HL-60 (cell line): Measurements from ENCODE around the gene POLG2.

Source experiments
- CTCF ChIP-seq: IDR thresholded peaks from one replicate; pipeline ENCODE4 v1.5.1; 2011; ENCODE audit warnings: low read length, control low read depth, inconsistent platforms; ENCODE audit not compliant: insufficient read depth
- SPI1 ChIP-seq: IDR thresholded peaks from 2 replicates; pipeline ENCODE4 v1.6.1; 2012; ENCODE audit warnings: low read depth, mild to moderate bottlenecking, borderline replicate concordance
- TF ChIP-seq, protein P1 (sequence below): IDR thresholded peaks from 2 replicates; pipeline ENCODE4 v1.6.1; 2012; ENCODE audit warnings: low read depth; ENCODE audit not compliant: insufficient replicate concordance

DNA sequence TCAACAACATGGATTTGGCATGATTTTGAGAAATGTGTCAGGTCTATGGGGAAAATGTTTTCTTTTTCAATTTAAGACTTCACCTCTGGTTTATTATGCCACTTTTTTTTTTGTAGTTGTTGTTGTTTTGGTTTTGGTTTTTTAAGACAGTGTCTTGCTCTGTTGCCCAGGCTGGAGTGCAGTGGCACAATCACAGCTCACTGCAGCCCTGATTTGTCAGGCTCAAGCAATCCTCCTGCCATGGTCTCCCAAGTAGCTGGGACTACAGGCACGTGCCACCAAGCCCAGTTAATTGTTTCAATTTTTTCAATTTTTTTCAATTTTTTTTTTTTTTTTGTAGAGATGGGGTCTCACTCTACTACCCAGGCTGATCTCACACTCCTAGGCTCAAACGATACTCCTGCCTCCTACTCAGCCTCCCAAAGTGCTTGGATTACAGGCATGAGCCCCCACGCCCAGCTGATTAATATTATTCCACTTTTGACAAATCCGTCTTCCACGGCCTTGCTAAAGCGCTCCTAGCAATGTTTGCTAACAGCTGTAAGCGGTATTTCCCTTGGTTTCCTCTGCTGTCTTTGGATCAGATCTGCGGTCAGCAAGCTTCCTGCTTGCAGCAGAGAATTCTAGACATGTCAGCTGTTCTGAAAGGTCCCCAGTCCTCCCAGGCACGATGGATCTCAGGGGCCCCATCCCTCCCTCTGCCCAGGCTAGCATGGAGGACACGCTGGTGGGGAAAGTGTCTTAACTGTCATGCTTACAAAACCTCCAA, 54.9 kb downstream of the POLG2 start:
- no peak for TF ChIP-seq CTCF
- TF ChIP-seq, protein P1, sequence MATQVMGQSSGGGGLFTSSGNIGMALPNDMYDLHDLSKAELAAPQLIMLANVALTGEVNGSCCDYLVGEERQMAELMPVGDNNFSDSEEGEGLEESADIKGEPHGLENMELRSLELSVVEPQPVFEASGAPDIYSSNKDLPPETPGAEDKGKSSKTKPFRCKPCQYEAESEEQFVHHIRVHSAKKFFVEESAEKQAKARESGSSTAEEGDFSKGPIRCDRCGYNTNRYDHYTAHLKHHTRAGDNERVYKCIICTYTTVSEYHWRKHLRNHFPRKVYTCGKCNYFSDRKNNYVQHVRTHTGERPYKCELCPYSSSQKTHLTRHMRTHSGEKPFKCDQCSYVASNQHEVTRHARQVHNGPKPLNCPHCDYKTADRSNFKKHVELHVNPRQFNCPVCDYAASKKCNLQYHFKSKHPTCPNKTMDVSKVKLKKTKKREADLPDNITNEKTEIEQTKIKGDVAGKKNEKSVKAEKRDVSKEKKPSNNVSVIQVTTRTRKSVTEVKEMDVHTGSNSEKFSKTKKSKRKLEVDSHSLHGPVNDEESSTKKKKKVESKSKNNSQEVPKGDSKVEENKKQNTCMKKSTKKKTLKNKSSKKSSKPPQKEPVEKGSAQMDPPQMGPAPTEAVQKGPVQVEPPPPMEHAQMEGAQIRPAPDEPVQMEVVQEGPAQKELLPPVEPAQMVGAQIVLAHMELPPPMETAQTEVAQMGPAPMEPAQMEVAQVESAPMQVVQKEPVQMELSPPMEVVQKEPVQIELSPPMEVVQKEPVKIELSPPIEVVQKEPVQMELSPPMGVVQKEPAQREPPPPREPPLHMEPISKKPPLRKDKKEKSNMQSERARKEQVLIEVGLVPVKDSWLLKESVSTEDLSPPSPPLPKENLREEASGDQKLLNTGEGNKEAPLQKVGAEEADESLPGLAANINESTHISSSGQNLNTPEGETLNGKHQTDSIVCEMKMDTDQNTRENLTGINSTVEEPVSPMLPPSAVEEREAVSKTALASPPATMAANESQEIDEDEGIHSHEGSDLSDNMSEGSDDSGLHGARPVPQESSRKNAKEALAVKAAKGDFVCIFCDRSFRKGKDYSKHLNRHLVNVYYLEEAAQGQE, result no peak
- TF ChIP-seq SPI1, result no peak
